Measurements from ENCODE around the gene B3GALT4.
"Not testable (repeated sequence)": the region's sequence is repeated elsewhere in the genome, so short reads cannot be mapped to it uniquely, and the experiment has no call there.

The B3GALT4 gene, protein sequence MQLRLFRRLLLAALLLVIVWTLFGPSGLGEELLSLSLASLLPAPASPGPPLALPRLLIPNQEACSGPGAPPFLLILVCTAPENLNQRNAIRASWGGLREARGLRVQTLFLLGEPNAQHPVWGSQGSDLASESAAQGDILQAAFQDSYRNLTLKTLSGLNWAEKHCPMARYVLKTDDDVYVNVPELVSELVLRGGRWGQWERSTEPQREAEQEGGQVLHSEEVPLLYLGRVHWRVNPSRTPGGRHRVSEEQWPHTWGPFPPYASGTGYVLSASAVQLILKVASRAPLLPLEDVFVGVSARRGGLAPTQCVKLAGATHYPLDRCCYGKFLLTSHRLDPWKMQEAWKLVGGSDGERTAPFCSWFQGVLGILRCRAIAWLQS

GRCh38 chr6:33276864-33277662, at the start of gene B3GALT4:
B3GALT4 (plus strand) TSS chr6:33277123; CDS start chr6:33277420, 297 bp downstream.
- peak; percentile 74 for DNase-seq

DNA sequence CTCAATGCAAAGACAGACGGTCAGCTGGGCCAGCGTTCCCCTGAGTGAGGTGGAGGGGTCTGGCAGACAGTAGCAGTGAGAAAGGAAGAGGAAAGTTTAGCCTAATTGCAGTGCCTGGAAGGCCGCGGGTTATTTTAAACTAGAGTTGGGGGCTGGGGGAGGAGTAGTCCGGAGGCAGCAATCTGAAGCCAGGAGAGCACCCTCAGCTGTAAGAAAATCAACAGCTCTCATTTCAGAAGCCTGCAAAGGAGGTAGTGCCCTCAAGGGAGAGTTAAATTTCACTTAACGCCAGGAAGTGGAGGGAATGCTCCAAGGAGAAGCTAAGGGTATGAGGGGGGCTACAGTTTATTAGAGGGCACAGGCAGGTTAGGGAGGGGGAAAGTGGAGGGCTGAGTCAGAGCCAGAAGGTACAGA, 41.7 kb upstream of the B3GALT4 start:
- no peak for DNase-seq

GRCh38 chr6:33236328-33236727, 40.6 kb upstream of the B3GALT4 start:
- no peak for DNase-seq

DNA sequence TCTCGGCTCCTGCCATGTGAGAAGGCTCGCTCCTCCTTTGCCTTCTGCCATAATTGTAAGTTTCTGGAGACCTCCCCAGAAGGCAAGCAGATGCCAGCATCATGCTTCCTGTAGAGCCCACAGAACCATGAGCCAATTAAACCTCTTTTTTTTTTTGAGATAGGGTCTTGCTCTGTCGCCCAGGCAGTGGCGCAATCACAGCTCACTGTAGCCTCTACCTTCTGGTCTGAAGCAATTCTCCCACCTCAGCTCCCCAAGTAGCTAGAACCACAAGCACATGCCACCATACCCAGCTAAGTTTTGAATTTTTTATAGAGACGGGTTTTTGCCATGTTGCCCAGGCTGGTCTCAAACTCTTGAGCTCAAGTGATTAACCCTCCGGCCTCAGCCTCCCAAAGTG, 40.1 kb upstream of the B3GALT4 start:
- DNase-seq, result no peak

- DNase-seq, result no peak
These were observed 39.2 kb upstream of the B3GALT4 start for GRCh38 chr6:33237741-33238140.

GRCh38 chr6:33241968-33242367, 35.0 kb upstream of the B3GALT4 start:
- DNase-seq, result no peak

DNA sequence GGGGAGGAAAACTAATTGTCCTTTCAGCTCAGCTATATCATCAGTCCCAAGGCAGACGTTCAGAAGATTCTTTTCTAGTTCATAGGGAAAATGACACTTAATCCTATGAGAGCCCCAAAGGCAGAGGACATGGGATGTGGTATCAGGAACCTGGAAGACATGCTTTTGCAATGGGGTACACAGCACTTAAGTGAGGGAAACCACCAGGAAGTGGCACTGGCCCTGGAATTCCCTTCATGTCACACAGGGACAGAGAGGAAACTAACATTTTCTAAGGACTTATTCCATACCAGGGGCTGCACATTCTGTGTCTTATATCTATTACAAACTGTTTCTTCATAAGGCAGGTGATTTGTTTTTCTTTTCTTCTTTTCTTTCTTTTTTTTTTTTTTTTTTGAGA, 33.4 kb upstream of the B3GALT4 start:
- no peak for DNase-seq

GRCh38 chr6:33247977-33248642, 28.8 kb upstream of the B3GALT4 start:
- DNase-seq, result peak; percentile 91

- no peak for DNase-seq
These were observed 28.3 kb upstream of the B3GALT4 start for GRCh38 chr6:33248643-33248931.

GRCh38 chr6:33248932-33249731, 27.8 kb upstream of the B3GALT4 start:
- peak; percentile 88 for DNase-seq

- DNase-seq, result no peak
These were observed 26.9 kb upstream of the B3GALT4 start for GRCh38 chr6:33249732-33250630.

GRCh38 chr6:33250731-33251130, 26.2 kb upstream of the B3GALT4 start:
- DNase-seq, result no peak

DNA sequence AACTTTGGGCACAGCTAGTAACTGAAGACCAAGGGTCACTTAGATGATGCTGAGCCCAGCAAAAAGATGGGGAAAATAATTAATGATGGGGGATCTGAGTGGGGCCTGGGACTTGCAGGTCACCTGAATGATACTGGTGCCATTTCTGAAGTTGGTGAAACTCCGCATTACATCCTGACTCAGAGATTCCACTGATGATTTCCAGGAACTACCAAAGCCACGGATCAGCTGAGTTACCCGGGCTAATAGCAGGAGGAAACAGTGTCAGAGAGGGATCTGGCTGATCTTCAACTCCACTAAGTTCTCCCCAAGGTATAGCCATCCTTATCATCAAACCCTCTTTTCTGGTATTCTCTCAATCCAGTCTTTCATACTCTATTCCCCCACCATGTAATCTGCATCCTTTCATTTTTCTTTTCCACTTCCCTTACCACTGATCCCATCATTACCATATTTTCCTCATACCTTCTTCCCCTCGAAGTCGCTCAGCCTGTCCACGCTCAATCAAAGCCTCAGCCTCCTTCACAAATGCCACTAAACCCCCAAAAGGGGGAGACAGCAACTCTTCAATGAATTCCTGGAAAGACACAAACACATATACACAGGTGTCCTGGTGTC, 25.4 kb upstream of the B3GALT4 start:
- DNase-seq, result no peak

GRCh38 chr6:33252759-33253158, 24.2 kb upstream of the B3GALT4 start:
- DNase-seq, result no peak

- no peak for DNase-seq
These were observed 22.3 kb upstream of the B3GALT4 start for GRCh38 chr6:33254591-33254990.

- DNase-seq, result no peak
These were observed 17.9 kb upstream of the B3GALT4 start for GRCh38 chr6:33259032-33259431.

GRCh38 chr6:33262490-33262889, 14.4 kb upstream of the B3GALT4 start:
- DNase-seq, result not testable (repeated sequence)

DNA sequence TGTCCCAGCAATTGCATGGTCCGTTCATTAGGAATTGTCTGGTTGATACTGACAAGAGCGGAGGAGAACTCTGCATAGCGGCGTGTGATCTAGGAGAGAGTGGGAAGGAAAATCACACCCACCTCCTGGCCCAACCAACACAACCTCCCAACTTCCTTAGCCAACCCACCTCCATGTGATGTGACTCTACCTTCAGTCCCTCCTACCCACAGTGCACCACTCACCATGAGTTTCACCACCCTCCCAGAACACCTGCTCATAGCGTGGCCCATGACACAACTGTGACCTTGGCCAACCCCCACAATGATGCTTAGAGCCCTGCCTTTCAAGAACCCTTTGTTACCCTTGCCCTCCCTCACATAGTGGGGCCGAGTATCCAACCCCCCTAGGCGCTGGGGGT, 12.9 kb upstream of the B3GALT4 start:
- DNase-seq, result no peak

- no peak for DNase-seq
These were observed 5.8 kb upstream of the B3GALT4 start for GRCh38 chr6:33271117-33271467.

DNA sequence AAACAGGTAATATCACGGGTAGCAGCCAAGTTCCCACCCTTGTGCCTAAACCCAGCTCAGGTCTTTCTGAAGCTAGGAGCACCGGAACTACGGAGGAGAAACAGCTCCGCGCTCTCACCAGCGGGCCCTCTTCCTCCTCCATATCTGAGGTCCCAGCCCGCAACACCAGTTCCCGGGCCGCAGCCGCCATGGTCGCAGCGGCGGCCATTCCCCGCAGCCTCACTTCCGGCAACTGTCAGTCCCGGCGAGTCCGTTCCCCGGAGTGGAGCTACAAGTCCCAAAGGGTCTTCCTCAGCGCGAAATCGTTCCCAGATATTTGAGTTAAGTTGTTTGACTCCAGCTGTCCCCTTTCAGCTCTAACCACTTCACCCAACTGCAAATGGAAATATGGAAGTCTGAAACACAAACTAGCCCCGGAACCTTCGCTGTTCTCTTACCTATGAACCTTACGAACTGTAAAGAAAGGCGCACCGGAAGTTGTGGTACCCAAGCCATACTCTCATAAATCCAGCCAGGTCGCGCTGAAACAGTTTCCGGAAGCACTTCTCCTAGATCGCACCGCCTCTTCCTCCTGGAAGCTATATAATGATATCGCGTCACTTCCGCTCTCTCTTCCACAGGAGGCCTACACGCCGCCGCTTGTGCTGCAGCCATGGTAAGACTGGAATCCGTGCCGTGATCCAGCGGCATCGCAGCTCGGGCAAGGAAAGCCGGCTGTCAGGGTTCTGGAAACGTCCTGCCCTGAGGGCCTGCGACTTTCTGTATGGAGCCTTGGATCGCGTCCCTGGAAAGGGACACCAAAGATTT, 5.3 kb upstream of the B3GALT4 start, which contains the start of the genes RPS18 and VPS52:
Gene RPS18, plus strand, starts transcription at position 608 of the 807 bp plus-strand sequence. Its CDS starts 45 bp downstream, at position 653.
Gene VPS52, minus strand, starts transcription at position 409 of the 807 bp plus-strand sequence. Its CDS starts 201 bp downstream, at position 208.
- DNase-seq, result peak; percentile 80

Data from stimulated activated CD4-positive, alpha-beta T cell treated with anti-CD3 and anti-CD28 coated beads, Interleukin-12 subunit alpha, Interleukin-12 subunit beta, amount 100 ng/mL, for 4 hours (primary cell).